Measurements from ENCODE around the gene NTN1.

Gene NTN1

GRCh38 chr17:9177212-9177611, 155.9 kb downstream of the NTN1 start:
- H3K4me3 ChIP-seq (replicated peaks; ENCODE audit: low read depth, low read length): no peak overlapping the region
- TF ChIP-seq CTCF (IDR thresholded peaks at IDR 0.05; ENCODE audit: low read length, missing control alignments): no peak
- DNase-seq (ENCODE audit: low read depth): no peak

GRCh38 chr17:9178319-9178718, 157.0 kb downstream of the NTN1 start:
- no peak for TF ChIP-seq CTCF (IDR thresholded peaks at IDR 0.05; ENCODE audit: low read length, missing control alignments)
- H3K4me3 ChIP-seq (replicated peaks; ENCODE audit: low read depth, low read length): no peak overlapping the region
- DNase-seq (ENCODE audit: low read depth): no peak

- no peak overlapping the region for H3K4me3 ChIP-seq (replicated peaks; ENCODE audit: low read depth, low read length)
- TF ChIP-seq CTCF (IDR thresholded peaks at IDR 0.05; ENCODE audit: low read length, missing control alignments): no peak
- DNase-seq (ENCODE audit: low read depth): no peak
Observed at GRCh38 chr17:9179602-9180001, 158.3 kb downstream of the NTN1 start.

- DNase-seq (ENCODE audit: low read depth): no peak
- H3K4me3 ChIP-seq (replicated peaks; ENCODE audit: low read depth, low read length): no peak overlapping the region
- TF ChIP-seq CTCF (IDR thresholded peaks at IDR 0.05; ENCODE audit: low read length, missing control alignments): no peak
Observed at GRCh38 chr17:9181640-9182039, 160.3 kb downstream of the NTN1 start.

GRCh38 chr17:9183306-9183705, 162.0 kb downstream of the NTN1 start:
- no peak for TF ChIP-seq CTCF (IDR thresholded peaks at IDR 0.05; ENCODE audit: low read length, missing control alignments)
- no peak overlapping the region for H3K4me3 ChIP-seq (replicated peaks; ENCODE audit: low read depth, low read length)
- no peak for DNase-seq (ENCODE audit: low read depth)

GRCh38 chr17:9185142-9185541, 163.8 kb downstream of the NTN1 start:
- H3K4me3 ChIP-seq (replicated peaks; ENCODE audit: low read depth, low read length): no peak overlapping the region
- DNase-seq (ENCODE audit: low read depth): no peak
- no peak for TF ChIP-seq CTCF (IDR thresholded peaks at IDR 0.05; ENCODE audit: low read length, missing control alignments)

- DNase-seq (ENCODE audit: low read depth): no peak
- no peak for TF ChIP-seq CTCF (IDR thresholded peaks at IDR 0.05; ENCODE audit: low read length, missing control alignments)
- no peak overlapping the region for H3K4me3 ChIP-seq (replicated peaks; ENCODE audit: low read depth, low read length)
Observed at GRCh38 chr17:9185688-9186284, 164.5 kb downstream of the NTN1 start.

Measured in fibroblast of pulmonary artery (primary cell).